ENCODE results near the gene FAIM2.

Gene FAIM2

DNA sequence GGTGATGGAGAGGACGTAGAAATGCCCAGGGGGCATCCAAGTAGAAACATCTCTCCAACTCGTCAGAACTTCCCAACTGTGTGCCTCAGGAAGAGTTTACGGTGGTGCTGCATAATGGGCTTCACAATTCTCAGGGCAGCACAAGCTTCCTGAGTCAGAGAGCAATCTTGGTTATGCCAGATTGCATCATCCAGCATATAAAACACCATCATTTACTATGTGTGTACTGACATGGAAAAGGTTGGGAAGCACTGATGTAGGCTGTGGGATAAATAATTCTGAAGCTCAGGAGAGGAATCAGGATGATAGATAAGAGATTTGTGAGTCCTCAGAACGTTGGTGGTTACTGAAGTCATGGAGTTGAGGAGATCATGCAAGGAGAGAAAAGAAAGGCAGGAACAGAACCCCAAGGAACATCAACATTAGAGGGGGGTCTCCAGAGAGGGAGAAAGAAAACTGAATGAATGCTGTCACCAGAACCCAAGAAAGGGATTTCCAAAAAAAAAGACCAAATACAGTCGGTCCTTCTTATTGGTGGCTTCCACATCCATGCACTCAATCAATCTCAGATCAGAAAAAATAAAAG, 70.8 kb downstream of the FAIM2 start (continued):
- TF ChIP-seq, protein P1, sequence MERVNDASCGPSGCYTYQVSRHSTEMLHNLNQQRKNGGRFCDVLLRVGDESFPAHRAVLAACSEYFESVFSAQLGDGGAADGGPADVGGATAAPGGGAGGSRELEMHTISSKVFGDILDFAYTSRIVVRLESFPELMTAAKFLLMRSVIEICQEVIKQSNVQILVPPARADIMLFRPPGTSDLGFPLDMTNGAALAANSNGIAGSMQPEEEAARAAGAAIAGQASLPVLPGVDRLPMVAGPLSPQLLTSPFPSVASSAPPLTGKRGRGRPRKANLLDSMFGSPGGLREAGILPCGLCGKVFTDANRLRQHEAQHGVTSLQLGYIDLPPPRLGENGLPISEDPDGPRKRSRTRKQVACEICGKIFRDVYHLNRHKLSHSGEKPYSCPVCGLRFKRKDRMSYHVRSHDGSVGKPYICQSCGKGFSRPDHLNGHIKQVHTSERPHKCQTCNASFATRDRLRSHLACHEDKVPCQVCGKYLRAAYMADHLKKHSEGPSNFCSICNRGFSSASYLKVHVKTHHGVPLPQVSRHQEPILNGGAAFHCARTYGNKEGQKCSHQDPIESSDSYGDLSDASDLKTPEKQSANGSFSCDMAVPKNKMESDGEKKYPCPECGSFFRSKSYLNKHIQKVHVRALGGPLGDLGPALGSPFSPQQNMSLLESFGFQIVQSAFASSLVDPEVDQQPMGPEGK (tag by site-specific recombination; IDR thresholded peaks at IDR 0.05): peak; percentile 28; the same call in 1 of the 2 replicates
- TF ChIP-seq, protein P2, sequence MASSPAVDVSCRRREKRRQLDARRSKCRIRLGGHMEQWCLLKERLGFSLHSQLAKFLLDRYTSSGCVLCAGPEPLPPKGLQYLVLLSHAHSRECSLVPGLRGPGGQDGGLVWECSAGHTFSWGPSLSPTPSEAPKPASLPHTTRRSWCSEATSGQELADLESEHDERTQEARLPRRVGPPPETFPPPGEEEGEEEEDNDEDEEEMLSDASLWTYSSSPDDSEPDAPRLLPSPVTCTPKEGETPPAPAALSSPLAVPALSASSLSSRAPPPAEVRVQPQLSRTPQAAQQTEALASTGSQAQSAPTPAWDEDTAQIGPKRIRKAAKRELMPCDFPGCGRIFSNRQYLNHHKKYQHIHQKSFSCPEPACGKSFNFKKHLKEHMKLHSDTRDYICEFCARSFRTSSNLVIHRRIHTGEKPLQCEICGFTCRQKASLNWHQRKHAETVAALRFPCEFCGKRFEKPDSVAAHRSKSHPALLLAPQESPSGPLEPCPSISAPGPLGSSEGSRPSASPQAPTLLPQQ (tag by site-specific recombination; IDR thresholded peaks at IDR 0.05): 0 out of 2 replicates have a peak, but pooled peaks have one; percentile 15
- TF ChIP-seq, protein P3, sequence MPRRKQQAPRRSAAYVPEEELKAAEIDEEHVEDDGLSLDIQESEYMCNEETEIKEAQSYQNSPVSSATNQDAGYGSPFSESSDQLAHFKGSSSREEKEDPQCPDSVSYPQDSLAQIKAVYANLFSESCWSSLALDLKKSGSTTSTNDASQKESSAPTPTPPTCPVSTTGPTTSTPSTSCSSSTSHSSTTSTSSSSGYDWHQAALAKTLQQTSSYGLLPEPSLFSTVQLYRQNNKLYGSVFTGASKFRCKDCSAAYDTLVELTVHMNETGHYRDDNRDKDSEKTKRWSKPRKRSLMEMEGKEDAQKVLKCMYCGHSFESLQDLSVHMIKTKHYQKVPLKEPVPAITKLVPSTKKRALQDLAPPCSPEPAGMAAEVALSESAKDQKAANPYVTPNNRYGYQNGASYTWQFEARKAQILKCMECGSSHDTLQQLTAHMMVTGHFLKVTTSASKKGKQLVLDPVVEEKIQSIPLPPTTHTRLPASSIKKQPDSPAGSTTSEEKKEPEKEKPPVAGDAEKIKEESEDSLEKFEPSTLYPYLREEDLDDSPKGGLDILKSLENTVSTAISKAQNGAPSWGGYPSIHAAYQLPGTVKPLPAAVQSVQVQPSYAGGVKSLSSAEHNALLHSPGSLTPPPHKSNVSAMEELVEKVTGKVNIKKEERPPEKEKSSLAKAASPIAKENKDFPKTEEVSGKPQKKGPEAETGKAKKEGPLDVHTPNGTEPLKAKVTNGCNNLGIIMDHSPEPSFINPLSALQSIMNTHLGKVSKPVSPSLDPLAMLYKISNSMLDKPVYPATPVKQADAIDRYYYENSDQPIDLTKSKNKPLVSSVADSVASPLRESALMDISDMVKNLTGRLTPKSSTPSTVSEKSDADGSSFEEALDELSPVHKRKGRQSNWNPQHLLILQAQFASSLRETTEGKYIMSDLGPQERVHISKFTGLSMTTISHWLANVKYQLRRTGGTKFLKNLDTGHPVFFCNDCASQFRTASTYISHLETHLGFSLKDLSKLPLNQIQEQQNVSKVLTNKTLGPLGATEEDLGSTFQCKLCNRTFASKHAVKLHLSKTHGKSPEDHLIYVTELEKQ (tag by site-specific recombination; IDR thresholded peaks at IDR 0.05; ENCODE audit: borderline replicate concordance): no peak
- no peak for TF ChIP-seq ZNF114 (tag by site-specific recombination; IDR thresholded peaks at IDR 0.05)
- TF ChIP-seq ZBTB8A (tag by site-specific recombination; IDR thresholded peaks at IDR 0.05): no peak
- no peak for TF ChIP-seq ZBTB1 (tag by site-specific recombination; IDR thresholded peaks at IDR 0.05)
- peak; percentile 89 for TF ChIP-seq ZNF600 (tag by site-specific recombination; IDR thresholded peaks at IDR 0.05)
- TF ChIP-seq ZNF843 (tag by site-specific recombination; IDR thresholded peaks at IDR 0.05): no peak
- no peak for TF ChIP-seq ZNF202 (tag by site-specific recombination; IDR thresholded peaks at IDR 0.05; ENCODE audit: borderline replicate concordance)
- TF ChIP-seq ZBTB21 (tag by site-specific recombination; IDR thresholded peaks at IDR 0.05): peak; percentile 18; the same call in 1 of the 2 replicates

DNA sequence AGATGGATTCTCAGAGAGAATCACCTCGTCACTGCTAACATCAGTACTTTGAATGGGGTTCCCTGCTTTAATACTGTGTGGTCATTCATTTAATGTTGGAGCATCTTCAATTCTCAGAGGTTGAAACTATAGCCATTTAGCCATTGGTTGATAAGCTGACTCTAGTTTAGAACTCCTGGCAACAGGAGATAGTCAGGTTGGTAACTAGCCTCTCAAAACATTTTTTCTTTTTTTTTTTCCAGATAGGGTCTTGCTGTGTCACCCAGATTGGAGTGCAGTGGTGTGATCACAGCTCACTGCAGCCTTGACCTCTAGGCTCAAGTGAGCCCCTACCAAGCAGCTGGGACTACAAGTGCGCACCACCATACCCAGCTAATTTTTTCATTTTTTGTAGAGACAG, 72.0 kb downstream of the FAIM2 start:
- ChIA-PET CTCF (interaction anchor here (0.7 to 1.3 kb wide), 2 partner anchors 35 to 53 kb away, joined by 3 to 6 read pairs; no protein-coding TSS in a partner anchor), POLR2A (interaction anchor here (0.6 to 1.0 kb wide), 3 partner anchors 11 to 412 kb away, joined by 3 to 4 read pairs (median 3); partner anchors contain the start of gene BCDIN3D)
- Histone ChIP-seq H3K4me1 (ENCODE audit: control insufficient read depth, insufficient read depth, low read length) (peaks cover 16% of the 10 kb centered on the region), H3K27ac (ENCODE audit: extremely low read depth, low read depth, low read length) (no peak overlapping the region), H3K36me3 (ENCODE audit: control insufficient read depth in 2 of 2, insufficient read depth in 1 of 2, low read length in 2 of 2) (no peaks in the 10 kb centered on the region), H3K9me3 (ENCODE audit: control insufficient read depth, insufficient read depth, low read depth, low read length) (no peaks in the 10 kb centered on the region), H3K4me3 (ENCODE audit: low read depth, low read length) (no peak overlapping the region)
- TF ChIP-seq, protein P4, sequence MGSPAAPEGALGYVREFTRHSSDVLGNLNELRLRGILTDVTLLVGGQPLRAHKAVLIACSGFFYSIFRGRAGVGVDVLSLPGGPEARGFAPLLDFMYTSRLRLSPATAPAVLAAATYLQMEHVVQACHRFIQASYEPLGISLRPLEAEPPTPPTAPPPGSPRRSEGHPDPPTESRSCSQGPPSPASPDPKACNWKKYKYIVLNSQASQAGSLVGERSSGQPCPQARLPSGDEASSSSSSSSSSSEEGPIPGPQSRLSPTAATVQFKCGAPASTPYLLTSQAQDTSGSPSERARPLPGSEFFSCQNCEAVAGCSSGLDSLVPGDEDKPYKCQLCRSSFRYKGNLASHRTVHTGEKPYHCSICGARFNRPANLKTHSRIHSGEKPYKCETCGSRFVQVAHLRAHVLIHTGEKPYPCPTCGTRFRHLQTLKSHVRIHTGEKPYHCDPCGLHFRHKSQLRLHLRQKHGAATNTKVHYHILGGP (tag by site-specific recombination; IDR thresholded peaks at IDR 0.05): no peak
- TF ChIP-seq ZNF175 (tag by site-specific recombination; IDR thresholded peaks at IDR 0.05) (no peak), ZNF561 (tag by site-specific recombination; IDR thresholded peaks at IDR 0.05; ENCODE audit: borderline replicate concordance) (no peak)

Data from HEK293 (cell line).